GM04504 (cell line): Measurements from ENCODE around the gene WWOX.

Experiments used
- DNase-seq: peaks from one replicate; pipeline ENCODE4 v3.0.0-alpha.2; 2012; ENCODE audit warnings: low read depth

The WWOX gene

DNA sequence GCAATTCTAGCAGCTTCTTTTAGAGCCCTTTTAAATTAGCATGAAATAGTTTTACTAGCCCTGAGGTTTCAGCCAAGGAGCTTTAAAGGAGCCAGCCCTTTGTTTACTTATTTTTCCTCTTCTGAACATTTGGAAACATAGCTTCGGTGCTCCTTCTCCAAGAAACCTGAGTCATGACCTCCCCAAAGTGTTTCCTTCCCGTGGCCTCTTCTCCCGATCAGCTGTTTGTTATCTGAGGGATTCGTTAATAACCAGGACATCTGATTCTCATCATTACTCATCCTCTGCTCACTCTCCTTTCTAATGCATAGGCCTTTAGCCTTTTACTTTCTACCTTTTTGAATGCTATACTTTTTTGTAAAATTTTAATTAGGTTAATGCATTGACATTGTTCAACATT is 204.5 kb downstream of the WWOX start:
- no peak for DNase-seq

GRCh38 chr16:78306361-78306760 is 206.9 kb downstream of the WWOX start:
- DNase-seq = no peak

GRCh38 chr16:78307824-78308528 is 208.5 kb downstream of the WWOX start:
- DNase-seq = no peak

DNA sequence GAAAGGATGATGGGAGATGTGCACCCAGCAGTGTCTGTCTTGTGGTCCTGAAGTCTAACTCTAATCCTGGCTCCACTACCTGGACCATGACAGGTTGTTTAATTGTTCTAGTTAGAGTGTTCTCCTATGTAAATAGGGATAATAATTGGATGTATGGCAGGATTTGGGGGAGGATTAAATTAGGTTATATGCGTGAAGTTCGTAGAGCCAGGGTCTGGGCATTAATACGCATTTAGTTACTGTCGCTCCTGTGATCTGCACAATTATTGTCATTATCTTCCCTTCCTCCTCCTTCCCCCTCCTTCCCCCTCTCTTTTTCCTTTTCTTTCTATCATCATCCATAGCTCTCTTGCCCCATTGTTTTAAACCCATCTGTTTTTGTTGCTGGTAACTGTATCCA is 210.3 kb downstream of the WWOX start:
- DNase-seq = no peak

GRCh38 chr16:78310196-78310595 is 210.7 kb downstream of the WWOX start:
- no peak for DNase-seq

DNA sequence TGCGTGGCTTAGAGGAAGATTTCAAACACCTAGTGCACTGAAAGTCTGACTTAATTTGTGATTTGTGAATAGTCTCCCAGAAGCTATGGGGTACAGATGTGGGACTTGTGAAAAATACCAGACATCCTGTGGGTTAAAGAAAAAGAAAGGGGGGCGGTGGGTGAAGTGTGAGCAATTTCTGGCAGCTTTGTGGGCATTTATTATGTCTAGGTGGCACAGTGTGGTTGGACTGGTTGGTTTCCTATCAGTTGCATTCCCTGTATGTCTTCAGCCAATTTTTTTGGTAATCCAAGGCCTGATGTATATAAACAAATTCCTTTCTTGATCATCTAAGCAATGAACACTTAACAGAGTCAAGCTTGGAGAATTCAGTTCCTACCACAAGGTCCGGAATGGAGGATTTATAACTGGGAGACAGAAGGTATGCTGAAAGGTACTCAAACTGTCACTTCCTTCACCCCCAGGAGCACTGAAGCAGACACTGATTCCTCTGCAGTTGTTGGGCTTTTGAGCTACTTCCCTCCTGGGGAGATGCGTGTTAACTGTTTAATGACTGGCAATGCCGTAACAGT is 211.6 kb downstream of the WWOX start:
- DNase-seq = no peak

DNA sequence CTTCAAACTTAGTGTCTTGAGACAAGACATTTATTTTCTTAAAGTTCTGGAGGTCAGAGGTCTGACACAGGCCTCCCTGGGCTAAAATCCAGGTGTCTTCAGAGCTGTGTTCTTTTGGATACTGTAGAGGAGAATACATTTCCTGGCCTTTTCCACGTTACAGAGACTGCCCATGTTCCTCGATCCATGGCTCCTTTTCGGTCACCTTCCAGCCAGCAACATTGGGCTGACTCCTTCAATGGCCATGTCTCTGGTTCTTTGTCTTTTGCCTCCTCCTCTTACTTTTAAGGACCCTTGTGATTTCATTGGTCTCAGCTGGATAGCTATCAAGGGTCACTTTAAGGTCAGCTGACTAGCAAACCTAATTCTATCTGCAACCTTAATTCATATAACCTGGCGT is 212.4 kb downstream of the WWOX start:
- DNase-seq = no peak

DNA sequence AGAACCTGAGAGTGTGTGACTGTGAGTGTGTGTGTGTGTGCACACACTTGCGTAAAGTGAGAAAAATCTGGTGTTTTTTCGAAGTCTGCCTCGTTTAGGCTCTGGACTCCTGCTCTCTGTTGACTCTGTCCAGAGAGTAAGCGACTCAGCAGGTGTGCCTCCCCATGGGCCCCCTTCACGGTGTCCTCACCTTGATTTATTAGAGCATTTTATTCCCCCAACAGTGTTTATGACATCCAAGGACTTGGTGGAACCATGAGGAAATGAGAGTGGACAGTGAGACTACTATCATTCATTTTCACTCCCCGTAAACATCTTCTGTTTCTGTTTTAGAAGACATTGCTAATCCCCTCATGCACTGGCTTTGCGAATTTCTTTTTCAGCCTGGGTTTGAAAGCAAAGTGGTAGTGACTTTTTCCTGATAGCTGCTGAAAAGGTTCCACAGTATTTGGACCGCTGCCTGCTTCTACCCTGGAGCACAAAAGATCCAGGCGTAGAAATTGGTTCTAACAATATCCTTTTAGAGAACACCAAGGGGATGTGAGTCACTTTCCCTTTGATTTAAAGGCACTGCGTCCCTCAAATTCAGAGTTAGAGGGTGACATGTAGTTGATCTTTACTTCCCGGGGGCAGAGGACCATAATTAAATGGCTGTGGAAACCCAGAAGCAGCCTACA is 218.2 kb downstream of the WWOX start:
- no peak for DNase-seq

DNA sequence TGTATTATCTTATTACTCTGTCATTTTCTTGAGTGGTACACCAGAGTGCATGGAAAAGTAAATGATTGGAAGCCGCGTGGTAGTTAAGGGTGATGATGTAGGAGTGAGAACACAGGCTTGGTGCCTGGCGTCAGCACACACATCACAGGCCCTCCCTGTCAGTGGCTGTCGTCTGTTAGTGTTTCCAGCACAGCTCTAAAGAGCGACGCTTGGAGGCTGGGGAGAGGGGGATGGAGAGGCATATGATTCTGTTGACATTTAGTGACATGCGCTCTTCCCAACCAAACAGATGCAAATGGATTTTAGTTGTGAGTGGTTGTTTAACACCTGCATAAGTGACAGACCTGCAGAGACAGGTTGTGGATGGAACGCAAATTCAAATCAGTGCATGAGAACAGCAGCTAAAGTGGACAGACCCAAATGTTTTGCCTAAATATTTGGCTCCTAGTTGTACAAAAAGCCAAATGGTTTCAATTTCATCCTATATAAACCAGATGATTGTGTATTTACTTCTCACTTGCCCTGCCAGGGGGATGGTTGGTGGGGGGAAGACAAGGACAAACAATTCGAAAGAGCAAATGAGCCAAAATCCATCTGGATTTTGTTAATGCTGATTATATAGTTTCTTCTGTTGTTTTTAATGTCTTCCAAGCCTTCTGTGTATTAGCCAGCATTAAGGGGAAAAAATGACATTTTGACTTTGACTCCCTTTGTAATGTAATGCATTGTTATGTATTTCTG is 222.3 kb downstream of the WWOX start:
- no peak for DNase-seq

- no peak for DNase-seq
Observed at GRCh38 chr16:78323315-78323714, 223.9 kb downstream of the WWOX start.

- no peak for DNase-seq
Observed at GRCh38 chr16:78324649-78325285, 225.3 kb downstream of the WWOX start.

GRCh38 chr16:78325468-78326352 is 226.3 kb downstream of the WWOX start:
- DNase-seq = no peak

GRCh38 chr16:78326731-78327130 is 227.3 kb downstream of the WWOX start:
- no peak for DNase-seq

DNA sequence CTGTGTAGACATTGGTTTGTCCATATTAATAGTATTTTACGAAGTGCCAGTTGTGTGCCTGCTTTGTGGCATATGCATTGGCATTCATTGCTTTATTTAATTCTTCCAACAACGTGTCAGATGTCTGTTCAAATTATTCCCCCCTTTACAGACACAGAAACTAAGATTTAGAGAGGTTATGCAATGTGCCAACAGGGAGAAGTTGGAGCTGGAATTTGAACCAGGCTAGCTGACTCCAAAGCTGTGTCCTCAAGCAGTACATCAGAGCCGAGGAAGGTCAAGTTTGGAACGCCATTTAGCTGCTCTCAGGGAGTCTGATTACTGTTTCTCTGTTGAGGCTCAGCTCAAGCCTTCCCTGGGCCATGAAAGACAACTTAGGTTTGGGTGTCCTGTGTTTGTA is 232.3 kb downstream of the WWOX start:
- no peak for DNase-seq

GRCh38 chr16:78333808-78334207 is 234.4 kb downstream of the WWOX start:
- DNase-seq = no peak

DNA sequence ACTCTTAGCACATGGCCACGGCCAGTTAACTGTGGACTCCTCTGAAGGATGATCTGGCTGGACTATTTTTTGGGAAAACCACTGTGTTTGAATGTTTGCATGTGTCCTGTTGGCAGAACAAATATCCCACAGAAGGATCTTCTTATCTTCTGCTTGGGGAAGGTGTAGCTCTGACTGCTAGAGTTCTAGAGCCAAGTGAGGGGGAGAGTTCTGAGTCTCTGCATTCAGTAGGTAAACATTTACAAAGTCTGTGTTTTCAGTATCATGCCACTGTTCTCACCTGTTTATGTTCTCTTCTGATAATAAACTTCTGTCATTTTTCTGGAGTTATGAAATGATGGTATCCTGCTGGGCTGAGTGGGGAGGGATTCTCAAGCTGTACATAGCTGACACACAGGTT is 241.1 kb downstream of the WWOX start:
- DNase-seq = no peak

DNA sequence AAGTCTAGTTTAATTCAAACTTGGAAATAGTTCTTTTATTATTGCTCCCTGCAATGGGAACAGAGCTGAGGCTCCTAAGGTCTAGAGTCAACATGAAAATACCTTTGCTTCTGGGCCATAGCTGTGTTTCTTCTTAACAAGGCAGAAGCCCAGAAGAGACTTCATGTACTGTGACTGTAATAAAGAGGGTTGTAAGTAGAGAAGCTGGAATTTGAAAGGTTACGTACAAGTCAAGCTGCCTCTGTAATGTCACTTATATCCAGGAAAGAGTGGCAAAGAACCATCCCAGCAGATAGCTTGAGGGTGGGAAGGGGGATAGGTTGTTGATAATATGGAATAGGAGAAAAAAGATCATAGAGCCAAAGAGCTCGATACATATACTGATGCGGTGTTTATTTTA is 248.6 kb downstream of the WWOX start:
- DNase-seq = no peak

GRCh38 chr16:78348886-78349285 is 249.4 kb downstream of the WWOX start:
- no peak for DNase-seq

DNA sequence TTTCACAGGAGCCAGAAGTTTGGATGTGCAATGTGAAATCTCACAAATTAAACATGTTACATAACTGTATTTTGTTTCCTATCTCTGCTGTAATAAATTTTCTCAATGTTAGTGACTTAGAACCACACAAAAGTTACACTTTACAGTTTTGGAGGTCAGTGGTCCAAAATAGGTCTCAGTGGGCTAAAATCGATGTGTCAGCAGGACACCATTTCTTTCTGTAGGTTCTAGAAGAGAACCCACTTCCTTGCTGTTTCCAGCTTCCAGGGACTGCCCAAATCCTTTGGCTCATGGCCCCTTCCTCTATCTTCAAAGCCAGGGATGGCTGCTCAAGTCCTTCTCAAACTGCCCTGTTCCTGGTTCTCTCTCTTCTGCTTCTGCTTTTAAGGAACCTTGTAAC is 252.7 kb downstream of the WWOX start:
- DNase-seq = no peak

GRCh38 chr16:78353640-78354275 is 254.3 kb downstream of the WWOX start:
- DNase-seq = no peak
